Nephron (organoid): ENCODE results near the gene KLK15.

Experiments used
- H3K27ac Mint-ChIP-seq, 3 experiments: 2 replicates each; pipeline ENCODE4 v1.8.0; 2020; ENCODE audit warnings: mixed read lengths in 3 of 3, mild to moderate bottlenecking in 2 of 3, moderate library complexity in 1 of 3
- H3K27me3 Mint-ChIP-seq: 2 replicates; pipeline ENCODE4 v1.8.0; 2021; ENCODE audit warnings: low read depth, mild to moderate bottlenecking, moderate library complexity, mixed read lengths
- H3K36me3 Mint-ChIP-seq: 2 replicates; pipeline ENCODE4 v1.8.0; 2020; ENCODE audit warnings: low read depth, mixed read lengths
- H3K4me1 Mint-ChIP-seq: 2 replicates; pipeline ENCODE4 v1.8.0; 2020; ENCODE audit warnings: mixed read lengths
- H3K4me3 Mint-ChIP-seq, 3 experiments: 2 replicates each; pipeline ENCODE4 v1.8.0; 2020; ENCODE audit warnings: mild to moderate bottlenecking in 3 of 3, mixed read lengths in 3 of 3, moderate library complexity in 2 of 3
- H3K9me3 Mint-ChIP-seq: 2 replicates; pipeline ENCODE4 v1.8.0; 2020; ENCODE audit warnings: mixed read lengths
- CTCF ChIP-seq, 3 experiments: fragments of 200-600 bp; sonication (generic); IDR thresholded peaks; one replicate each; pipeline ENCODE4 v1.5.0; 2021; ENCODE audit warnings: antibody characterized with exemption in 3 of 3; ENCODE audit not compliant: unreplicated experiment in 3 of 3

Gene KLK15

GRCh38 chr19:50836543-50837195 is 3.3 kb upstream of the KLK15 start:
- Mint-ChIP-seq H3K9me3 (peaks cover 3% of the 10 kb centered on the region), H3K27ac (peak overlapping the region in 1 of 3 experiments; percentile 63), H3K4me1 (no peaks in the 10 kb centered on the region), H3K27me3 (peaks cover 58% of the 10 kb centered on the region), H3K36me3 (no peaks in the 10 kb centered on the region), H3K4me3 (peak overlapping the region; percentile 85 to 90 (median 88))
- no peak for TF ChIP-seq CTCF (IDR thresholded peaks at IDR 0.05; ENCODE audit: unreplicated experiment in 3 of 3)

GRCh38 chr19:50835785-50836542 is 2.6 kb upstream of the KLK15 start:
- Mint-ChIP-seq H3K4me1 (no peaks in the 10 kb centered on the region), H3K27ac (peak overlapping the region in 1 of 3 experiments; percentile 63), H3K4me3 (peak overlapping the region; percentile 85 to 90 (median 88)), H3K9me3 (no peaks in the 10 kb centered on the region), H3K27me3 (peaks cover 51% of the 10 kb centered on the region), H3K36me3 (no peaks in the 10 kb centered on the region)
- TF ChIP-seq CTCF (IDR thresholded peaks at IDR 0.05; ENCODE audit: unreplicated experiment in 3 of 3), result no peak

GRCh38 chr19:50835103-50835784 is 1.9 kb upstream of the KLK15 start:
- no peaks in the 10 kb centered on the region for H3K4me1 Mint-ChIP-seq
- TF ChIP-seq CTCF (IDR thresholded peaks at IDR 0.05; ENCODE audit: unreplicated experiment in 3 of 3), result no peak
- H3K27me3 Mint-ChIP-seq, result peaks cover 44% of the 10 kb centered on the region
- H3K9me3 Mint-ChIP-seq, result no peaks in the 10 kb centered on the region
- H3K27ac Mint-ChIP-seq, result no peak overlapping the region
- peak overlapping the region; percentile 83 to 90 (median 88) for H3K4me3 Mint-ChIP-seq
- H3K36me3 Mint-ChIP-seq, result no peaks in the 10 kb centered on the region

GRCh38 chr19:50833802-50834167 is 411 bp upstream of the KLK15 start:
- Mint-ChIP-seq H3K27ac (no peak overlapping the region), H3K27me3 (peaks cover 43% of the 10 kb centered on the region), H3K4me3 (peak overlapping the region in 2 of 3 experiments; percentile 32 to 49), H3K9me3 (no peaks in the 10 kb centered on the region), H3K4me1 (no peaks in the 10 kb centered on the region), H3K36me3 (no peaks in the 10 kb centered on the region)
- no peak for TF ChIP-seq CTCF (IDR thresholded peaks at IDR 0.05; ENCODE audit: unreplicated experiment in 3 of 3)

- H3K9me3 Mint-ChIP-seq, result no peaks in the 10 kb centered on the region
- H3K27ac Mint-ChIP-seq, result no peak overlapping the region
- TF ChIP-seq CTCF (IDR thresholded peaks at IDR 0.05; ENCODE audit: unreplicated experiment in 3 of 3), result no peak
- H3K4me1 Mint-ChIP-seq, result no peaks in the 10 kb centered on the region
- no peak overlapping the region for H3K4me3 Mint-ChIP-seq
- no peaks in the 10 kb centered on the region for H3K36me3 Mint-ChIP-seq
- peaks cover 41% of the 10 kb centered on the region for H3K27me3 Mint-ChIP-seq
Measured at GRCh38 chr19:50832666-50833065, 708 bp downstream of the KLK15 start.
